ENCODE results near the gene SIKE1.
"Not testable (repeated sequence)": the region's sequence is repeated elsewhere in the genome, so short reads cannot be mapped to it uniquely, and the experiment has no call there.

Gene SIKE1

DNA sequence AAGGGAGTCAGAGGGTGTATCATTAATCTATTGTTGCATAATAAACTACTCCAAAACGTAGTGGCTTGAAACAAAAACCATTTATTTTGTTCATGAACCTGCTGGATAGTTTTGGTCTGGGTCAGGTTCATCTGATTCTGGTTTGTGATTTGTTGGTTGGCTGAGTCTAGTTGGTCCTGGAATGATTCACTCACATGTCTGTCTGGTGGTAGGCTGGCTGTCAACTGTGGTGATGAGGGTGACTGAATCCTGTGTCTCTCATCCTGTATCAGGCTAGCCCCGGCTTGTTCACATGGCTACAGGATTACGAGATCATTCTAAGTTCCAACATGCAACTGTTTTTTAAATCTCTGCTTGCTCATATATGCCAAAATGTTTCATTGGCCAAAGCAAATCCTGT, 22.5 kb upstream of the SIKE1 start:
- DNase-seq (ENCODE audit: low read depth, low spot score), result no peak
- H3K4me3 ChIP-seq (ENCODE audit: low read depth, low read length), result no peak overlapping the region
- TF ChIP-seq, protein P1, sequence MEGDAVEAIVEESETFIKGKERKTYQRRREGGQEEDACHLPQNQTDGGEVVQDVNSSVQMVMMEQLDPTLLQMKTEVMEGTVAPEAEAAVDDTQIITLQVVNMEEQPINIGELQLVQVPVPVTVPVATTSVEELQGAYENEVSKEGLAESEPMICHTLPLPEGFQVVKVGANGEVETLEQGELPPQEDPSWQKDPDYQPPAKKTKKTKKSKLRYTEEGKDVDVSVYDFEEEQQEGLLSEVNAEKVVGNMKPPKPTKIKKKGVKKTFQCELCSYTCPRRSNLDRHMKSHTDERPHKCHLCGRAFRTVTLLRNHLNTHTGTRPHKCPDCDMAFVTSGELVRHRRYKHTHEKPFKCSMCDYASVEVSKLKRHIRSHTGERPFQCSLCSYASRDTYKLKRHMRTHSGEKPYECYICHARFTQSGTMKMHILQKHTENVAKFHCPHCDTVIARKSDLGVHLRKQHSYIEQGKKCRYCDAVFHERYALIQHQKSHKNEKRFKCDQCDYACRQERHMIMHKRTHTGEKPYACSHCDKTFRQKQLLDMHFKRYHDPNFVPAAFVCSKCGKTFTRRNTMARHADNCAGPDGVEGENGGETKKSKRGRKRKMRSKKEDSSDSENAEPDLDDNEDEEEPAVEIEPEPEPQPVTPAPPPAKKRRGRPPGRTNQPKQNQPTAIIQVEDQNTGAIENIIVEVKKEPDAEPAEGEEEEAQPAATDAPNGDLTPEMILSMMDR (IDR thresholded peaks at IDR 0.05; ENCODE audit: low read depth, low read length), result no peak
- in situ Hi-C loops (cut with HindIII; ENCODE audit: low sequenced_read_pairs), result no loop called here

DNA sequence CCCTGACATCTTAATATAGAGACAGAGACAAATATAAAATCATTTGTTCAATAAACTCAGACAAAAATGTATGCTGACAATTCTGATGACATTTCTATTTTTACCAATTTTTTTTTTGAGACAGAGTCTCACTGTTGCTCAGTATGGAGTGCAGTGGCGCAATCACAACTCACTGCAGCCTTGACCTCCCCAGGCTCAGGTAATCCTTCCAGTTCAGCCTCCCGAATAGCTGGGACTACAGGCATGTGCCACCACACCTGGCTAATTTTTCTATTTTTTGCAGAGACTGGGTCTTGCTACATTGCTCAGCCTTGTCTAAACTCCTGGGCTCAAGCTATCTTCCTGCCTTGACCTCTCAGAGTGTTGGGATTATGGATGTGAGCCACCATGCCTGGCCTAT, 13.6 kb upstream of the SIKE1 start:
- no peak for DNase-seq (ENCODE audit: low read depth, low spot score)
- TF ChIP-seq, protein P1 (IDR thresholded peaks at IDR 0.05; ENCODE audit: low read depth, low read length), result no peak
- no peak overlapping the region for H3K4me3 ChIP-seq (ENCODE audit: low read depth, low read length)
- in situ Hi-C loops (cut with HindIII; ENCODE audit: low sequenced_read_pairs), result no loop called here

DNA sequence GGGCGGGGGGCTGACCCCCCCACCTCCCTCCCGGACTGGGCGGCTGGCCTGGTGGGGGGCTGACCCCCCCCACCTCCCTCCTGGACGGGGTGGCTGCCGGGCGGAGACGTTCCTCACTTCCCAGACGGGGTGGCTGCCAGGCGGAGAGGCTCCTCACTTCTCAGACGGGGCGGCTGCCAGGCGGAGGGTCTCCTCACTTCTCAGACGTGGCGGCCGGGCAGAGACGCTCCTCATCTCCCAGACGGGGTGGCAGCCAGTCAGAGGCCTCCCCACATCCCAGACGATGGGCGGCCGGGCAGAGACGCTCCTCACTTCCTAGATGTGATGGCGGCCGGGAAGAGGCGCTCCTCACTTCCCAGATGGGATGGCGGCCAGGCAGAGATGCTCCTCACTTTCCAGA, 10.1 kb upstream of the SIKE1 start:
- DNase-seq (ENCODE audit: low read depth, low spot score); H3K4me3 ChIP-seq (ENCODE audit: low read depth, low read length); in situ Hi-C loops (cut with HindIII; ENCODE audit: low sequenced_read_pairs): not testable (repeated sequence)

DNA sequence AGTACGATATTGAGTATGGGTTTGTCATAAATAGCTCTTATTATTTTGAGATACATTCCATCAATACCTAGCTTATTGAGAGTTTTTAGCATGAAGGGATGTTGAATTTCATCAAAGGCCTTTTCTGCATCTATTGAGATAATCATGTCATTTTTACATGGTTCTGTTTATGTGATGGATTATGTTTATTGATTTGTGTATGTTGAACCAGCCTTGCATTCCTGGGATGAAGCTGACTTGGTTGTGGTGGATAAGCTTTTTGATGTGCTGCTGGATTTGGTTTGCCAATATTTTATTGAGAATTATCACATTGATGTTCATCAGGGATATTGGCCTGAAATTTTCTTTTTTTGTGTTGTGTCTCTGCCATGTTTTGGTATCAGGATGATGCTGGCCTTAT, 6.0 kb upstream of the SIKE1 start:
- DNase-seq (ENCODE audit: low read depth, low spot score); H3K4me3 ChIP-seq (ENCODE audit: low read depth, low read length); in situ Hi-C loops (cut with HindIII; ENCODE audit: low sequenced_read_pairs): not testable (repeated sequence)

DNA sequence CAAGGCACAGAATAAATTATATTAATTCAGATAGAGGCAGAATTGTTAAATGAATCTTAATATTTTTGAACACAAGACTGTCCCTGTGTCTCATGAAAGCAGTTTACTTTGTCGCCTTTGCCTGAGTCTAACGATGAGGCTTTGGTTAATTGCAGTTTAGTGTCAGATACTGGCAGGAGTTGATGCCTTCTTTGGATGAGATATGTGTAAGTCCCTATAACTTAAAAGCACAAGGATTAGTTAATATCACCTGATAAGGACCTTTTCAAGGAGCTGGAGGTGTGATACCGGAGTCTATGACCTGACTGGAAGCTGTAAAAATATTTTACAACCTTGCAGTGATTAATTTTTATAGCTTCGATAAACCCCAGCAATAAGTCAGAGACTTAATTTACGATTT, 2.0 kb upstream of the SIKE1 start:
- no peak for DNase-seq (ENCODE audit: low read depth, low spot score)
- in situ Hi-C loops (cut with HindIII; ENCODE audit: low sequenced_read_pairs), result no loop called here
- TF ChIP-seq, protein P1 (IDR thresholded peaks at IDR 0.05; ENCODE audit: low read depth, low read length), result no peak
- H3K4me3 ChIP-seq (ENCODE audit: low read depth, low read length), result no peak overlapping the region

DNA sequence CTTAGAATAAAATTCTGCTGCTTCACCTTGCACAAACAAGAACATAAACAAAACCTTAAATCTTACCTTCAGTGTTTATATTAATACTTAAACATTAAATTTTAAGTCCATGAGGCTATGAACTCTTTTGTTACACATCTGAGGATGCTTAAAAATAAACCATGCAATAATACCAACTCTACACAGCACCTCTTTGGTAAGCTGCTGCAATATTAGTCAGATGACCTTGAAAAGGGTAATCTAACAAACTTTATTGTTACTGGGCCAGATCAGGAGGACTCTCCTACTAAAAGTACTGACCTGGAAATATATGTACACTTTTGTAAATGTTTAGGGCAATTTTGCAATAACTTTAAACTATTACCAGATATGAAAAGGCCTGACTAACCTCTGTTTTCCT, 763 bp downstream of the SIKE1 start:
- TF ChIP-seq, protein P1 (IDR thresholded peaks at IDR 0.05; ENCODE audit: low read depth, low read length), result no peak
- no peak for DNase-seq (ENCODE audit: low read depth, low spot score)
- in situ Hi-C loops (cut with HindIII; ENCODE audit: low sequenced_read_pairs), result no loop called here
- H3K4me3 ChIP-seq (ENCODE audit: low read depth, low read length), result peak overlapping the region; percentile 87

DNA sequence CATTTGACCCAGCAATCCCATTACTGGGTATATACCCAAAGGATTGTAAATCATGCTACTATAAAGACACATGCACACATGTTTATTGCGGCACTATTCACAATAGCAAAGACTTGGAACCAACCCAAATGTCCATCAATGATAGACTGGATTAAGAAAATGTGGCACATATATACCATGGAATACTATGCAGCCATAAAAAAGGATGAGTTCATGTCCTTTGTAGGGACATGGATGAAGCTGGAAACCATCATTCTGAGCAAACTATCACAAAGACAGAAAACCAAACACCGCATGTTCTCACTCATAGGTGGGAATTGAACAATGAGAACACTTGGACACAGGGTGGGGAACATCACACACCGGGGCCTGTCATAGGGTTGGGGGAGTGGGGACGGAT, 3.8 kb downstream of the SIKE1 start:
- H3K4me3 ChIP-seq (ENCODE audit: low read depth, low read length); DNase-seq (ENCODE audit: low read depth, low spot score); in situ Hi-C loops (cut with HindIII; ENCODE audit: low sequenced_read_pairs): not testable (repeated sequence)

DNA sequence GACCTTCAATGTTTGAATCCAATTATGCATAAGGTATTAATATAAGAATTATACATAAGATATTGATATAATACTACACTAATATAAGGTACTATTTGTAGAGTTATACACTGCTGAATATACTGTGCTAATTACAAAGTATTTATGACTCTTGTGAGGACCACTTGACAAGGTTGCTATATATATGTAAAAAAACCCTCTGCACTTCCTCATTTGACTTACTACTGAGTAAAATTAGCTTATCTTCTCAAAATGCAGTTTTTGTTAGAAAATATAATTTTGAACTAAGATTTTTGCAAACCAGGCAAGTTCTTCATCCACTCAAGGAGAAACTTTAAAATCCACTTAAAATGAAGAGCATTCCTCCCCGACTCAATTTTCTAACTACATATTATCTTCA, 8.5 kb downstream of the SIKE1 start:
- DNase-seq (ENCODE audit: low read depth, low spot score), result no peak
- in situ Hi-C loops (cut with HindIII; ENCODE audit: low sequenced_read_pairs), result no loop called here
- no peak overlapping the region for H3K4me3 ChIP-seq (ENCODE audit: low read depth, low read length)
- TF ChIP-seq, protein P1 (IDR thresholded peaks at IDR 0.05; ENCODE audit: low read depth, low read length), result no peak
